Measurements from ENCODE around the gene TUBGCP2. TPM values are rescaled to one million over a fixed set of nuclear protein-coding genes. Genes with fewer than 3 reads are reported as not detected.

Gene TUBGCP2
- total RNA-seq, 4 donors from 2014 or later, result 21.5 to 43.8 (median 36.5) TPM

DNA sequence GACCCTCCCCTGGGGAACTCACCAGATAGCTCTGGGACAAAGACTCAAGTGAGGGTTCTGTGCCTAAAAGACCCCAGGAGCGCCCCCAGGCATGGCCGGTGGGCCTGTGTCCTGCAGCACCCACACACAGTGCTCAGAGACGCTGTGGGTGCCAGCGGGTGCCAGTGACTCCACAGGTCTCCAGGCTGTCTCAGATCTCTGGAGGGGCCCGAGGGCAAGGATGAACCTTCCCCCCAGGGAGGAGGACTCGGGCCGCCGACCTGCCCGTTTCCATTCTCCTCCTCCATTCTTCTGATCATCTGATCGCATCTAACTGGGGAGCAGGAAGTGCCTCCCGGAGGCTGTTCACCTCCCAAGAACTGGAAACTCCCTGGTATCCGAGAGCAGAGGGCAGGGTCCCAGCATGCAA, 33.0 kb downstream of the TUBGCP2 start:
- in situ Hi-C loops (cut with MboI; ENCODE audit: low sequenced_read_pairs in 4 of 4) (no loop called here), intact Hi-C loops (cut with DNase I; ENCODE audit: low total_unique reads) (no loop called here)
- H3K27ac ChIP-seq, result no peak overlapping the region
- H3K9me3 ChIP-seq, result no peaks in the 10 kb centered on the region
- no peaks in the 10 kb centered on the region for H3K4me1 ChIP-seq
- H3K27me3 ChIP-seq, result peaks cover 18 to 22% (median 18%) of the 10 kb centered on the region in 3 donors
- peaks cover 0 to 20% of the 10 kb centered on the region in 2 donors for H3K36me3 ChIP-seq
- DNase-seq (no peak), ATAC-seq (no peak)
- no peak for TF ChIP-seq POLR2A (IDR thresholded peaks at IDR 0.05)
- TF ChIP-seq, protein P1, sequence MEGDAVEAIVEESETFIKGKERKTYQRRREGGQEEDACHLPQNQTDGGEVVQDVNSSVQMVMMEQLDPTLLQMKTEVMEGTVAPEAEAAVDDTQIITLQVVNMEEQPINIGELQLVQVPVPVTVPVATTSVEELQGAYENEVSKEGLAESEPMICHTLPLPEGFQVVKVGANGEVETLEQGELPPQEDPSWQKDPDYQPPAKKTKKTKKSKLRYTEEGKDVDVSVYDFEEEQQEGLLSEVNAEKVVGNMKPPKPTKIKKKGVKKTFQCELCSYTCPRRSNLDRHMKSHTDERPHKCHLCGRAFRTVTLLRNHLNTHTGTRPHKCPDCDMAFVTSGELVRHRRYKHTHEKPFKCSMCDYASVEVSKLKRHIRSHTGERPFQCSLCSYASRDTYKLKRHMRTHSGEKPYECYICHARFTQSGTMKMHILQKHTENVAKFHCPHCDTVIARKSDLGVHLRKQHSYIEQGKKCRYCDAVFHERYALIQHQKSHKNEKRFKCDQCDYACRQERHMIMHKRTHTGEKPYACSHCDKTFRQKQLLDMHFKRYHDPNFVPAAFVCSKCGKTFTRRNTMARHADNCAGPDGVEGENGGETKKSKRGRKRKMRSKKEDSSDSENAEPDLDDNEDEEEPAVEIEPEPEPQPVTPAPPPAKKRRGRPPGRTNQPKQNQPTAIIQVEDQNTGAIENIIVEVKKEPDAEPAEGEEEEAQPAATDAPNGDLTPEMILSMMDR (IDR thresholded peaks at IDR 0.05 in 4 of 5, conservative IDR thresholded peaks at IDR 0.05 in 1 of 5), result no peak
- H3K4me3 ChIP-seq, result no peak overlapping the region

DNA sequence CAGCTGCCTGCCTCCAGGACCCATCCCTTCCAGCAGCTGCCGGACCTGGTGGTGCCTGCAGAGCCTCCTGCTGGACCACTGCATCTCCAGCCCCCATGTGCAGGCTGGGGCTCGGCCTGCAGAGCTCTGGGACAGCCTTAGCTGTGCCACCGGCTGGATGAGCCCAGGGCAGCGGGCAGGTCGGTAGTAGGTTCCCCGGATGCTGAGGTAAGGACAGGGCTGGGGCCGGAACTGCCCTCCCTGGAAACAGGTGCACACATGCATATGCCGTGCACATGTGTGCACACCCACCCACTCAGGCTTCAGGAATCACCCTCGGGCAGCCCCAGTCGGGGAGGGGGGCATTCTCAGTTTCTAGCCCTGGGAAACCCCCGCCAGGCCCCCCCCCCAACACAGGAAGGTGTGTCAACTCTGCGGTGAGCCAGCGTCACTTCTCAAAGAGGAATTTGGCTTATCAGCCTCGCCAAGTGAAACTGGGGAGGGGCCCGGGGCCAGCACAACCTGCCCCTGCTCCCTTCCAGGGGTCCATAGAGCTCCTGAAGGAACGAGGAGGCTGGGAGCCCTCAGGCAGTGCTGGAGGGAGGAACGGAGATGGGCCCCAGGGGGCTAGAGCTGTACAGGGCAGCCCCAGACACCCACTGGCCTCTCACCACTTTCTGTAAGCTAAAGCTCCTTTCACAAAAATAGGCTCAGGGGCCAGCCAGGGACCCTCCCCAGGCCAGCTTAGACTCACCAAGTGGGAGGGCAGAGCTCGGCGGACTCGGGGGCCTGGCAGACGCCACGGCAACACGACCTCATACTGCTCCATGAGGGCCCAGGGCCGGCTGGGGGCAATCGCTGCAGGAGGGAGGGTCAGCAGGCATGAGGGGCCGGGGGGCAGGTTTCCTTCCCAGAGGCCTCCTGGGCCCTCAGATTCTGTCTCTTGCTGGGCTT, 33.7 kb downstream of the TUBGCP2 start:
- DNase-seq, result no peak
- no peak overlapping the region for H3K27ac ChIP-seq
- no peak overlapping the region for H3K4me3 ChIP-seq
- intact Hi-C loops (cut with DNase I; ENCODE audit: low total_unique reads) (no loop called here), in situ Hi-C loops (cut with MboI; ENCODE audit: low sequenced_read_pairs in 4 of 4) (no loop called here)
- H3K4me1 ChIP-seq, result no peaks in the 10 kb centered on the region
- no peak for ATAC-seq
- no peak for TF ChIP-seq POLR2A (IDR thresholded peaks at IDR 0.05)
- TF ChIP-seq, protein P1 (IDR thresholded peaks at IDR 0.05 in 4 of 5, conservative IDR thresholded peaks at IDR 0.05 in 1 of 5), result no peak
- H3K9me3 ChIP-seq, result no peaks in the 10 kb centered on the region
- peaks cover 18 to 22% (median 18%) of the 10 kb centered on the region in 3 donors for H3K27me3 ChIP-seq
- peaks cover 0 to 14% of the 10 kb centered on the region in 2 donors for H3K36me3 ChIP-seq

DNA sequence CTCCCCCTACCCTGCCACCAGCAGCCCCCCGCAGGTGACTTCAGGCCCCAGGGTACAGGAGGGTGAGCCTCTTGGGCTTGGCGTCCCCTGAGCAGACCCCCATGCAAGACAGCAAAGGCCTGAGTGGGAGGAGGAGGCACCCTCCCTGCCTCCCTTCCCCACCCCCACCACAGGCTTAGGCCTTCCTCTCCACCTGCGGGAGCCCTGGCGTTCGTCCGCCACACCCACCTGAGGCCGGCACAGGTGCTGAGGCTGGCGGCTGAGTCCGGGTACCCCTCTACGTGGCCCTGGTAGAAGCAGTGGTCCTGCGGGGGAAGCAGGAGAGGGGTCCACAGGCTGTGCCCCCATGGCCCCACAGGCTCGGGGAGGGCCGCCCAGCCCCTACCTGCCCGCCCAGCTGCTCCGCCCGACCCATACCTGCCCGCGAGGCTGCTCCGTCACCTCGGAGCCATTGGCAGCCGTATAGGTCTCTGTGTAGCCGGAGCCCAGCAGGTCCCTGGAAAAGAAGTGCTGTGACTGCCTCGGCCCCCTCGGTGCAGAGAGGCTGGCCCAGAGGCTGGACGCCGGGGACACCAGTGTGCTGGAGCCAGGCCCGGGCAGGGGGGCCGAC, 35.0 kb downstream of the TUBGCP2 start:
- in situ Hi-C loops (cut with MboI; ENCODE audit: low sequenced_read_pairs in 4 of 4), result no loop called here
- Histone ChIP-seq H3K27ac (no peak overlapping the region), H3K36me3 (no peaks in the 10 kb centered on the region), H3K4me1 (no peaks in the 10 kb centered on the region), H3K27me3 (peaks cover 18 to 22% (median 18%) of the 10 kb centered on the region in 3 donors), H3K9me3 (no peaks in the 10 kb centered on the region), H3K4me3 (no peak overlapping the region)
- intact Hi-C loops (cut with DNase I; ENCODE audit: low total_unique reads), result no loop called here
- no peak for ATAC-seq
- TF ChIP-seq, protein P1 (IDR thresholded peaks at IDR 0.05 in 4 of 5, conservative IDR thresholded peaks at IDR 0.05 in 1 of 5), result no peak
- no peak for TF ChIP-seq POLR2A (IDR thresholded peaks at IDR 0.05)
- no peak for DNase-seq

DNA sequence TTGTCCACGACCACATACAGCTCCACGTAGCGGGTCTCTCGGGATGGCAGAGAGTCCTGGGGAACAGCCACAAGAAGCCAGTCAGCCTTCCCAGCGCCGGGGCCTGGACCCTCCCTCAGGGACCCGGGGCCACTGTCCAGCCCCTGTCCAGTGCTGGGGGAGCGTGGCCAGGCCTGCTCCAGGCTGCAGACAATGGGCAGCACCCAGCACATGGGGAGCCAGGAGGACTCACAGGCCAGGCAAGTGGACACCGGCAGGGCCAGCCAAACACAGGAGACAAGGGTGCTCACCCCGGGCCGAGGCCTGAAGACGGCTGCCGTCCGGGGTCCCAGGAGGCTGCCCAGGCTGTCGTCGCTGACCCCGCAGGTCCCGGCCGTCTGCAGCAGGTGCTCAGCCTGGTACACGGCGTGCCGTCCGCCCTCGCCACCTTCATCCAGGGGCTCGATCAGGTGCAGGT, 35.7 kb downstream of the TUBGCP2 start:
- in situ Hi-C loops (cut with MboI; ENCODE audit: low sequenced_read_pairs in 4 of 4) (no loop called here), intact Hi-C loops (cut with DNase I; ENCODE audit: low total_unique reads) (no loop called here)
- DNase-seq, result no peak
- no peak for ATAC-seq
- Histone ChIP-seq H3K9me3 (no peaks in the 10 kb centered on the region), H3K4me3 (no peak overlapping the region), H3K27ac (no peak overlapping the region), H3K36me3 (no peaks in the 10 kb centered on the region), H3K27me3 (peaks cover 18 to 22% (median 18%) of the 10 kb centered on the region in 3 donors), H3K4me1 (no peaks in the 10 kb centered on the region)
- TF ChIP-seq, protein P1 (IDR thresholded peaks at IDR 0.05 in 4 of 5, conservative IDR thresholded peaks at IDR 0.05 in 1 of 5), result no peak
- TF ChIP-seq POLR2A (IDR thresholded peaks at IDR 0.05), result no peak

All from gastrocnemius medialis (tissue), 4 donors.